Right lobe of liver (tissue), 6 donors: ENCODE measurements around the gene RAB1B. TPM values are rescaled to one million over a fixed set of nuclear protein-coding genes. Genes with fewer than 3 reads are reported as not detected.
"Not testable (repeated sequence)": the region's sequence is repeated elsewhere in the genome, so short reads cannot be mapped to it uniquely, and the experiment has no call there.

Source experiments
- ATAC-seq, 4 donors: fragments of 200-7000 bp; cut with Tn5 transposase; one replicate each; pipeline ENCODE4 v1.9.1; 2020; ENCODE audit warnings: mild to moderate bottlenecking in 4 of 4, moderate library complexity in 4 of 4
- DNase-seq, 3 donors: peaks; one replicate each; pipeline ENCODE4 v3.0.0-alpha.2; 2020
- H3K27ac ChIP-seq, 3 donors: fragments of 200-600 bp; one replicate each; pipeline ENCODE4 v1.8.0; 2022
- H3K27me3 ChIP-seq, 2 donors: fragments of 200-600 bp; one replicate each; pipeline ENCODE4 v1.8.0; 2022
- H3K36me3 ChIP-seq, 4 donors: fragments of 200-600 bp; sonication (generic) in 1 of 4; one replicate each; pipeline versions ENCODE4 v1.5.1 to v1.8.0; 2017 to 2022; ENCODE audit warnings: control low read depth in 1 of 4
- H3K4me1 ChIP-seq, 4 donors: fragments of 200-600 bp; sonication (generic) in 1 of 4; one replicate each; pipeline versions ENCODE4 v1.5.1 to v1.8.0; 2017 to 2022; ENCODE audit warnings: control low read depth in 1 of 4
- H3K4me3 ChIP-seq, 3 donors: fragments of 200-600 bp; one replicate each; pipeline ENCODE4 v1.8.0; 2022
- H3K9me3 ChIP-seq, 4 donors: fragments of 200-600 bp; sonication (generic) in 1 of 4; one replicate each; pipeline versions ENCODE4 v1.5.1 to v1.8.0; 2017 to 2022; ENCODE audit warnings: control low read depth in 1 of 4
- CTCF ChIP-seq, 4 donors: fragments of 200-600 bp in 3 of 4; fragments of 450-650 bp in 1 of 4; IDR thresholded peaks; one replicate each; pipeline versions ENCODE4 v1.5.1 to v1.8.0; 2016 to 2022; ENCODE audit warnings: antibody characterized with exemption in 4 of 4, mild to moderate bottlenecking in 2 of 4
- POLR2A ChIP-seq: fragments of 450-650 bp; IDR thresholded peaks from one replicate; pipeline ENCODE4 v1.6.1; 2017; ENCODE audit warnings: antibody characterized with exemption, mild to moderate bottlenecking
- WGBS: methylation state at CpG from one replicate; pipeline ENCODE4 v1.1.6; 2018; ENCODE audit warnings: low coverage, low lambda C conversion rate; ENCODE audit not compliant: insufficient coverage; ENCODE audit errors: missing lambda C conversion rate; 5-methylcytosine and 5-hydroxymethylcytosine counted together
- intact Hi-C, 2 donors: fragments of 100-400 bp; cut with DNase I; formaldehyde crosslinking; loops; one replicate each; pipeline versions ENCODE4 v1.11.2 to v1.14.1; 2022
- total RNA-seq, 6 experiments: library from RNA; depleted of rRNA in 2 of 6; stranded (reverse); fragments of >200 nt in 2 of 6; fragmentation: NEBNext Ultra II Directional in 3 of 6; extraction: Animal tissue kit (Norgen Biotek cat#: 25700) in 3 of 6; gene quantifications; one replicate each; pipeline versions ENCODE4 v1.1.0 to v1.2.4, GENCODE V29; 2016 to 2023
- donor health status: DM: no; HTN: yes; CAD: no.
- donor health status: DM: no; HTN: no; CAD: no.
- donor health status: DM: no; HTN: no; CAD: no.
- donor health status: DM: no; HTN: yes; CAD: no.
- donor health status: DM: no; HTN: yes; CAD: no.

Gene RAB1B
- total RNA-seq, 6 experiments from 2014 or later = 52.3 to 69.0 (median 59.6) TPM

GRCh38 chr11:66275984-66276612 is 7.7 kb downstream of the RAB1B start:
- Histone ChIP-seq H3K4me3 (no peak overlapping the region), H3K27ac (no peak overlapping the region), H3K9me3 (no peaks in the 10 kb centered on the region), H3K36me3 (peaks cover 8 to 42% (median 25%) of the 10 kb centered on the region in 4 donors), H3K27me3 (no peaks in the 10 kb centered on the region), H3K4me1 (peaks cover 0 to 5% (median 0%) of the 10 kb centered on the region in 4 donors)
- WGBS = 95% methylated on average over 7 of the region's 14 CpGs
- no peak for ATAC-seq
- no peak for TF ChIP-seq POLR2A
- no peak for TF ChIP-seq CTCF (IDR thresholded peaks at IDR 0.05)
- no peak for DNase-seq
- intact Hi-C loops = no loop called here

DNA sequence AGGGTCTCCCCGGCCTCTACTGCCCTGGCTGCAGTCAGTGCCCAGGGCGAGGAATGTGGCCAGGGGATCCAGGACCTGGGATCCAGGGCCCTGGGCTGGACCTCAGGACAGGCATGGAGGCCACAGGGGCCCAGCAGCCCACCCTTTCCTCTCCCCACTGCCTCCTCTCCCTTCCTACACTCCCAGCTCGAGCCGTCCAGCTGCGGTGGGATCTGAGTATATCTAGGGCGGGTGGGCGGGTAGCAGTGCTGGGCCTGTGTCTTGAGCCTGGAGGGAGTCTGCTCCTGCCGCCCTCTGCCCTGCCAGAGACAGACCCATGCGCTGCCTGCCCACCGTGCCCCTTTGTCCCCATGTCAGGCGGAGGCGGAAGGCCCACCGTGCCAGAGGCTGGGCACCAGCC is 8.2 kb downstream of the RAB1B start:
- H3K4me3 ChIP-seq, H3K9me3 ChIP-seq, H3K27me3 ChIP-seq, H3K4me1 ChIP-seq, ATAC-seq, H3K27ac ChIP-seq, intact Hi-C loops, DNase-seq: not testable (repeated sequence)
- 77% methylated on average over 9 of the region's 13 CpGs for WGBS
- peaks cover 8 to 42% (median 25%) of the 10 kb centered on the region in 4 donors for H3K36me3 ChIP-seq

- H3K27me3 ChIP-seq, ATAC-seq, H3K9me3 ChIP-seq, H3K27ac ChIP-seq, DNase-seq, H3K4me3 ChIP-seq, H3K4me1 ChIP-seq, intact Hi-C loops: not testable (repeated sequence)
- H3K36me3 ChIP-seq = peaks cover 8 to 38% (median 23%) of the 10 kb centered on the region in 4 donors
- WGBS = 0% methylated on average over 1 of the region's 4 CpGs
Measured at GRCh38 chr11:66277064-66277463, 8.6 kb downstream of the RAB1B start.

DNA sequence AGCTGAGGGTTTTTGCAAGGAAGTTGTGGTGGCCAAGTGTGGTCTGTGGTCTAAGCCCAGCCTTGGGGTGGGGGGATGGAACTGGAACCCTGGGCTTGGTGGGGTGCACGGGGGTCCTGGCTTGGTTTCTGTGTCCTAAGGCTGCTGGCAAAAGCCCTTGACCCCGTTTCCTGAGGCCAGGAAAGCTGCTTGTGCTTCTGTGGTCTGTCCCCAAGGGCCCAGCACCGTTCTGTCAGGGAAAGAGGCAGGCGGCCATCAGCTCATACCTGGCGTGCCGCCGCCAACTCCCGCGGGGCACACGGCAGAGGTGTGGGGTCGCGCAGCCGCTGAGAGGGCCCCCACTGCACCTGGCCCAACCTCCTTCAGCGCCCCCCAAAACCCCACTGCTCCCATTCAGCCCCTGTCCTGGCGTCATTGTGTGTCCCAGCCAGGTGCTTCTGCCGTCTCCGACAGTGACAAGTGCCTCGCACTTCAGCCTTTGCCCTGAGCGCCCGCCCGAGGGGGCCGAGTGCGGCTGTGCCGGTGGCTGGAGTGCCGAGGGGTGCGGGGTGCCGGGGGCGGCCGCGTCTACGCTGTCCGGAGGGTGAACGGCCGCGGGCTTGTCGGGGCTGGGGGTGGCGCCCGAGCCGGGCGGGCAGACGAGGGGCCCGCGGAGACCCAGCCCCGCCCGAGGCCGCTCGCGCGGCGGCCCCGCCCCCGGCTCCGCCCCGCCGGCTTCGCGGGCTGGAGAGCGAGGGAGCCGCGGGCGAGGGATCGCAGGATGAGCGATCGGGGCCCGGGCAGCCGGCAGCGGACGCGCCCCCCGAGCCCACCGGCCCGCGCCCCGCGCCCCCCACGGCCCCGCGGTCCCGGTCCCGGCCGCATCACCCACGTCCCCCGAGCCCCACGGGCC is 9.3 kb downstream of the RAB1B start, which contains the start of gene CNIH2:
TSS of gene CNIH2 (plus strand) at position 705 of the 892 bp plus-strand sequence. CDS start 282 bp downstream, outside the sequence.
- WGBS = 33% methylated on average over 1 of the region's 84 CpGs
- Histone ChIP-seq H3K4me3 (peak within 1 kb of the TSS in 2 of 3 donors; percentile 23 to 37), H3K27ac (no peak within 1 kb of the TSS), H3K9me3 (no peaks in the 10 kb centered on the region), H3K27me3 (no peaks in the 10 kb centered on the region), H3K36me3 (peaks cover 8 to 32% (median 16%) of the 10 kb centered on the region in 4 donors), H3K4me1 (peaks cover 0 to 5% (median 0%) of the 10 kb centered on the region in 4 donors)
- peak; percentile 15 for TF ChIP-seq POLR2A
- TF ChIP-seq CTCF (IDR thresholded peaks at IDR 0.05) = no peak
- intact Hi-C loops = no loop called here
- DNase-seq = peak in 2 of 3 donors; percentile 55 to 64
- ATAC-seq = peak; percentile 26 to 53 (median 51)

GRCh38 chr11:66278363-66279091 is 10.1 kb downstream of the RAB1B start:
- DNase-seq = no peak

More at GRCh38 chr11:66278363-66279091, 10.1 kb downstream of the RAB1B start:
- H3K27me3 ChIP-seq = no peaks in the 10 kb centered on the region
- WGBS = 0% methylated on average over 9 of the region's 45 CpGs
- no peak overlapping the region for H3K27ac ChIP-seq
- H3K36me3 ChIP-seq = peaks cover under 1 to 24% (median 12%) of the 10 kb centered on the region in 4 donors
- H3K9me3 ChIP-seq = no peaks in the 10 kb centered on the region
- ATAC-seq = no peak
- intact Hi-C loops = no loop called here
- TF ChIP-seq POLR2A (no peak), CTCF (IDR thresholded peaks at IDR 0.05) (no peak)
- peaks cover 0 to 5% (median 0%) of the 10 kb centered on the region in 4 donors for H3K4me1 ChIP-seq
- no peak overlapping the region for H3K4me3 ChIP-seq
